SK-N-SH treated with all-trans-retinoic acid at 6 μM for 48 hours (cell line): ENCODE results near the gene PARP16.

Source experiments
- ARNTL ChIP-seq: fragments of 450-650 bp; formaldehyde crosslinking; IDR thresholded peaks from 2 replicates; pipeline ENCODE4 v1.5.0; 2020; ENCODE audit warnings: low read depth, mild to moderate bottlenecking, moderate library complexity, borderline replicate concordance
- CREB5 ChIP-seq: fragments of 250-450 bp; sonication (Bioruptor Pico); IDR thresholded peaks from 2 replicates; pipeline ENCODE4 v1.5.1; 2020; ENCODE audit warnings: low read depth, mild to moderate bottlenecking, moderate library complexity
- CSRNP3 ChIP-seq: fragments of 250-450 bp; sonication (Bioruptor Pico); IDR thresholded peaks from 2 replicates; pipeline ENCODE4 v1.5.1; 2021; ENCODE audit warnings: mild to moderate bottlenecking, moderate library complexity
- OSR1 ChIP-seq: fragments of 250-450 bp; sonication (Bioruptor Pico); IDR thresholded peaks from 2 replicates; pipeline ENCODE4 v1.8.0; 2022; ENCODE audit warnings: moderate library complexity, mild to moderate bottlenecking, inconsistent platforms
- PATZ1 ChIP-seq: fragments of 250-450 bp; sonication (Bioruptor Pico); IDR thresholded peaks from 2 replicates; pipeline ENCODE4 v1.8.0; 2020; ENCODE audit warnings: mild to moderate bottlenecking, moderate library complexity, borderline replicate concordance
- RARB ChIP-seq: fragments of 250-450 bp; sonication (Bioruptor Pico); IDR thresholded peaks from 2 replicates; pipeline ENCODE4 v1.8.0; 2021; ENCODE audit warnings: mild to moderate bottlenecking, moderate library complexity
- TCF4 ChIP-seq: fragments of 250-450 bp; sonication (Bioruptor Pico); IDR thresholded peaks from 2 replicates; pipeline ENCODE4 v1.8.0; 2021; ENCODE audit warnings: mild to moderate bottlenecking, moderate library complexity, borderline replicate concordance
- TSHZ2 ChIP-seq: fragments of 250-450 bp; sonication (Bioruptor Pico); IDR thresholded peaks from 2 replicates; pipeline ENCODE4 v1.5.0; 2020; ENCODE audit warnings: mild to moderate bottlenecking, moderate library complexity
- ZFP3 ChIP-seq: fragments of 250-450 bp; sonication (Bioruptor Pico); IDR thresholded peaks from 2 replicates; pipeline ENCODE4 v1.5.0; 2020; ENCODE audit warnings: mild to moderate bottlenecking, moderate library complexity
- ZFP30 ChIP-seq: fragments of 450-650 bp; formaldehyde crosslinking; IDR thresholded peaks from 2 replicates; pipeline ENCODE4 v1.5.0; 2022; ENCODE audit warnings: mild to moderate bottlenecking, moderate library complexity
- ZNF70 ChIP-seq: fragments of 450-650 bp; formaldehyde crosslinking; IDR thresholded peaks from 2 replicates; pipeline ENCODE4 v1.5.0; 2020; ENCODE audit warnings: mild to moderate bottlenecking, moderate library complexity

GRCh38 chr15:65286704-65287519 lies at the start of gene PARP16:
- TF ChIP-seq ZFP3 (no peak), CSRNP3 (CRISPR knock-in tag) (no peak), PATZ1 (CRISPR knock-in tag) (no peak), ZNF70 (CRISPR knock-in tag) (no peak), TCF4 (CRISPR knock-in tag) (no peak), OSR1 (CRISPR knock-in tag) (no peak), RARB (CRISPR knock-in tag) (no peak), ARNTL (CRISPR knock-in tag) (no peak), CREB5 (CRISPR knock-in tag) (no peak), ZFP30 (CRISPR knock-in tag) (no peak), TSHZ2 (CRISPR knock-in tag) (0 out of 2 replicates have a peak, but pooled peaks have one; percentile 33)
